Activated gamma-delta T cell treated with Interleukin-2 at 50 U/mL for 16 hours (primary cell): ENCODE measurements around the gene TAF11L12.
"Not testable (repeated sequence)": the region's sequence is repeated elsewhere in the genome, so short reads cannot be mapped to it uniquely, and the experiment has no call there.

ENCODE experiments used
- DNase-seq: peaks from one replicate; pipeline ENCODE4 v3.0.0-alpha.2; 2020

Gene TAF11L12

DNA sequence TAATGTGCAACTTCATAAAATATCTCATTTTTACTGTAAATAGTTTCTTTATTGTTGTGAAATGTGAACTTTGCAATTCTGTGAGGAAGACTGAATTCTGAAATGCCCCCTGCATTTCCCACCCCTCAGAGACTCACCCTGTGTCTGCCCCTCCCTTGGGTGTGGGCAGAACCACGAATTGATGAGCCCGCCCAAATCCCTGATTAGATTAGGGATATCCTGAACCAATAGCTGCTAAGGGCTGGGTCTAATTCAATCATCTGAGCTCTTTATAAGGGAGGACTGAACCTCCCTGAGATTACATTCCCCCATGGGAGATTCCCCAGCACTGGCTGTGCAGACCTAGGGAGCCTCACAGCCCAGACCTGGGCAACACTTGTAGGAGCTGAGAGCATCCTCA lies at the start of gene TAF11L12:
TAF11L12 (plus strand) TSS at position 301 of the 400 bp plus-strand sequence.
- not testable (repeated sequence) for DNase-seq

DNA sequence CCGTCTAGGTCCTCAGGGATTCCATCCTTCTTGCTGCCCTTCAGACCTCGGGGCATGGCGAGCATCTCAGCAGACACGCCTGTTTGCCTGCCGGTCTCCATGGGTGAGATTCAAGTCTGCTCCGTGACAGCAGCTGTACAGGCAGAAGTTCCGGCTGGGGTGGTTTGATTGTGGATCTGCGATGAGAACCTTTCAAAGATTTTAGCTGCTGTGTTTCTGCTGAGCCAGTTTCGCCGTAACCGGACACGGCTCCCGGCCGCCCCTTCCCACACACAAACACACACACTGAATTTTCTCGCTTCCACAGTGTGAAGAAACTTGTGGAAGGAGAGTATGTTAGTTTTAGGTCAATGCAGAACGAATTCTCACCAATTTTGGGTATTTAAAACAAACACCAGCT lies 24.5 kb upstream of the TAF11L12 start, which contains the start of gene TAF11L7:
TAF11L7 (minus strand) TSS at position 101 of the 400 bp plus-strand sequence.
- DNase-seq: not testable (repeated sequence)

DNA sequence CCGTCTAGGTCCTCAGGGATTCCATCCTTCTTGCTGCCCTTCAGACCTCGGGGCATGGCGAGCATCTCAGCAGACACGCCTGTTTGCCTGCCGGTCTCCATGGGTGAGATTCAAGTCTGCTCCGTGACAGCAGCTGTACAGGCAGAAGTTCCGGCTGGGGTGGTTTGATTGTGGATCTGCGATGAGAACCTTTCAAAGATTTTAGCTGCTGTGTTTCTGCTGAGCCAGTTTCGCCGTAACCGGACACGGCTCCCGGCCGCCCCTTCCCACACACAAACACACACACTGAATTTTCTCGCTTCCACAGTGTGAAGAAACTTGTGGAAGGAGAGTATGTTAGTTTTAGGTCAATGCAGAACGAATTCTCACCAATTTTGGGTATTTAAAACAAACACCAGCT lies 19.3 kb upstream of the TAF11L12 start, which contains the start of gene TAF11L8:
TAF11L8 (minus strand) TSS at position 101 of the 400 bp plus-strand sequence.
- not testable (repeated sequence) for DNase-seq

DNA sequence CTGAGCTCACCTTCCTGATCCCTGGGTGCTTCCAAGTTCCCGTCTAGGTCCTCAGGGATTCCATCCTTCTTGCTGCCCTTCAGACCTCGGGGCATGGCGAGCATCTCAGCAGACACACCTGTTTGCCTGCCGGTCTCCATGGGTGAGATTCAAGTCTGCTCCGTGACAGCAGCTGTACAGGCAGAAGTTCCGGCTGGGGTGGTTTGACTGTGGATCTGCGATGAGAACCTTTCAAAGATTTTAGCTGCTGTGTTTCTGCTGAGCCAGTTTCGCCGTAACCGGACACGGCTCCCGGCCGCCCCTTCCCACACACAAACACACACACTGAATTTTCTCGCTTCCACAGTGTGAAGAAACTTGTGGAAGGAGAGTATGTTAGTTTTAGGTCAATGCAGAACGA lies 15.9 kb upstream of the TAF11L12 start, which contains the start of gene TAF11L9:
TAF11L9 (minus strand) TSS at position 140 of the 400 bp plus-strand sequence.
- DNase-seq: not testable (repeated sequence)

DNA sequence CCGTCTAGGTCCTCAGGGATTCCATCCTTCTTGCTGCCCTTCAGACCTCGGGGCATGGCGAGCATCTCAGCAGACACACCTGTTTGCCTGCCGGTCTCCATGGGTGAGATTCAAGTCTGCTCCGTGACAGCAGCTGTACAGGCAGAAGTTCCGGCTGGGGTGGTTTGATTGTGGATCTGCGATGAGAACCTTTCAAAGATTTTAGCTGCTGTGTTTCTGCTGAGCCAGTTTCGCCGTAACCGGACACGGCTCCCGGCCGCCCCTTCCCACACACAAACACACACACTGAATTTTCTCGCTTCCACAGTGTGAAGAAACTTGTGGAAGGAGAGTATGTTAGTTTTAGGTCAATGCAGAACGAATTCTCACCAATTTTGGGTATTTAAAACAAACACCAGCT lies 12.5 kb upstream of the TAF11L12 start, which contains the start of gene TAF11L10:
TAF11L10 (minus strand) TSS at position 101 of the 400 bp plus-strand sequence.
- DNase-seq: not testable (repeated sequence)

DNA sequence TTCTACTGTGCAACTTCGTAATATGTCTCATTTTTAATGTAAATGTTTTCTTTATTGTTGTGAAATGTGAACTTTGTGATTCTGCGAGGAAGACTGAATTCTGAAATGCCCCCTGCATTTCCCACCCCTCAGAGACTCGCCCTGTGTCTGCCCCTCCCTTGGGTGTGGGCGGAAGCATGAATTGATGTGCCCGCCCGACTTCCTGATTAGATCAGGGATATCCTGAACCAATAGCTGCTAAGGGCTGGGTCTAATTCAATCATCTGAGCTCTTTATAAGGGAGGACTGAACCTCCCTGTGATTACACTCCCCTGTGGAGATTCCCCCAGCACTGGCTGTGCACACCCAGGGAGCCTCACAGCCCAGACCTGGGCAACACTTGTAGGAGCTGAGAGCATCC lies 6.3 kb upstream of the TAF11L12 start, which contains the start of gene TAF11L11:
TAF11L11 (plus strand) TSS at position 304 of the 400 bp plus-strand sequence.
- DNase-seq: not testable (repeated sequence)

DNA sequence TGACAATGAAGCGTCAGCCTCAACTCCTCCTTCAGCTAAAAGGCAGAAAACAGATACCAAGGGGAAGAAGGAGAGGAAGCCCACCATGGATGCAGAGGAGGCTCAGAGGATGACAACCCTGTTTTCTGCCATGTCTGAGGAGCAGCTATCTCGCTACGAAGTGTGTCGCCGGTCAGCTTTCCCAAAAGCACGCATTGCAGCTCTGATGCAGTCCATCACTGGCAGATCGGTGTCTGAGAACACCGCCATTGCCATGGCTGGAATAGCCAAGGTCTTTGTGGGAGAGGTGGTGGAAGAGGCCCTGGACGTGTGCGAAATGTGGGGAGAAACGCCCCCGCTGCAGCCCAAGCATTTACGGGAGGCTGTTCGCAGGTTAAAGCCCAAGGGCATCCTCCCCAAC lies 5.2 kb upstream of the TAF11L12 start:
- DNase-seq: no peak

DNA sequence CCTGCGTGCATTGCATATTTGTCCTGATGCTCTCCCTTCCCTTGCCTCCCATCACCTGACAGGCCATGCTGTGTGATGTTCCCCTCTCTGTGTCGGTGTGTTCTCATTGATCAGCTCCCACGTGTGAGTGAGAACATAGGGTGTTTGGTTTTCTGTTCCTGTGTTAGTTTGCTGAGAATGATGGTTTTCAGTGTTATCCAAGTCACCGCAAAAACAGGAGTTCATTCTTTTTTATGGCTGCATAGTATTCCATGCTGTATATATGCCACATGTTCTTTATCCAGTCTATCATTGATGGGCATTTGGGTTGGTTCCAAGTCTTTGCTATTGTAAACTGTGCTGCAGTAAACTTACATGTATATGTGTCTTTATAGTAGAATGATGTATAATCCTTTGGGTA lies 2.7 kb upstream of the TAF11L12 start:
- not testable (repeated sequence) for DNase-seq

DNA sequence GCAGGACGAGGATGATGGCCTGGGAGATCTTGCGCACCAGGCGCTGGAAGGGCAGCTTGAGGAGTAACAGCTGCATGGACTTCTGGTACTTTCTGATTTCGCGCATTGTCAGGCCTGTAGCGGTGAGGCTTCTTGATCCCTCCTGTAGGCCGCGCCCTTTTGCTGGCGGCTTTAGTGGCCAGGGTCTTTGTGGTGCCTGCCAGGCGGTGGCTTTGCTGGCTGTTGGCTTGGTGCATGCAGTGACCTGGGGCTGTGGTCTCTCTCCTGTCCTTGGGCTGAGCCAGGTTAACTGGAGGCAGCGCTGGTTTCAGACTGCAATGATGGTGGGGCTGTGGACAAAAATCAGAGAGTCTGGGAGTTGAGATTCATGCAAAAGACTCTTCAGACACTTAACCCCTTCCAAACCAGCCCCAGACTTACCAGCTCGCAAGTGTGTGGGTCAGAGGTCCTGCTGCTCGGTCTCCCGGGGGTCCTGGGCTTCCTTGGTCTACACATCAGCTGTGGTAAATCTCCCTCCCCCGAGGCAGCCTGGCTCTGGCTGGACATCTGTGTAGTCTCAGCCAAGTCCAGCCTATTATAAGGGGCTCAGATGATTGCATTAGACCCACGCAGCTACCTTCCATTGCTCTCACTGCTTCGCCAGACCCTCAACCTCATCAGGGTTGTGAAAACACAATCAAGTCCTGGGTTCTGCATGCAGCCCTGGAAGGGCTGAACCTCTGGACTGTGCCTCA lies 4.8 kb downstream of the TAF11L12 start:
- DNase-seq: no peak

DNA sequence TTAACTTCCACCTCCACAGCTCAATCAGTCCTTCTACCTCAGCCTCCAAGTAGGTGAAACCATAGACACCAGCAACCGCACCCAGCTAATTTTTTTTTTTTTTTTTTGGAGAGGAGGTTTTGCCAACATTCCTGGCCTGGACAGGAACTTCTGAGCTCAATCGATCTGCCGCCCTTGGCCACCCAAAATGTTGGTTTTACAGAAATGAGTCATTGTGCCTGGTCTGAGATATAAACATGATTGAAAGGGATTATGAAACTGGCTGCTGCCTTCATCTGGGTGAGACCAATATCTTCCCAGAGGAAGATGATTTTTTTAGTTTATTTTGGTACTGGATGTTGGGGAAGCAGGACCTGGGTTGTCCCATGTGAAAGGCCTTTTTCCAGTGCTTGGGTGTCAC lies 9.2 kb downstream of the TAF11L12 start:
- no peak for DNase-seq

DNA sequence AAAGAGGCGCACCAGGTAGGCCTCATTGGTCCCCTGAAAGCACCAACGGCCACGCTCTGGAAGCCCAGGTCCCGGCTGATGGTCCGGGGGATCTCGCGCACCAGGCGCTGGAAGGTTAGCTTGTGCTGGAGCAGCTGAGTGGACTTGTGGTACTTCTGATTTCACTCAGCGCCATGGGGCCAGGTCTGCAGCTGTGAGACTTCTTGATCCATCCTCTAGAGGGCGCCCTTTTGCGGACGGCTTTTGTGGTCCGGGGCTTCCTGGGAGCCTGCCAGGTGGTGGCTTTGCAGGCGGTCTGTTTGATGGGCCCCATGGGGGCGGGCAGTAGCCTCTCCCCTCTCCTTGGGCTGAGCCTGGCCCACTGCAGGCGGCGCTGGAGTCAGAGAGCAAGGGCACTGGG lies 10.4 kb downstream of the TAF11L12 start:
- DNase-seq: no peak

DNA sequence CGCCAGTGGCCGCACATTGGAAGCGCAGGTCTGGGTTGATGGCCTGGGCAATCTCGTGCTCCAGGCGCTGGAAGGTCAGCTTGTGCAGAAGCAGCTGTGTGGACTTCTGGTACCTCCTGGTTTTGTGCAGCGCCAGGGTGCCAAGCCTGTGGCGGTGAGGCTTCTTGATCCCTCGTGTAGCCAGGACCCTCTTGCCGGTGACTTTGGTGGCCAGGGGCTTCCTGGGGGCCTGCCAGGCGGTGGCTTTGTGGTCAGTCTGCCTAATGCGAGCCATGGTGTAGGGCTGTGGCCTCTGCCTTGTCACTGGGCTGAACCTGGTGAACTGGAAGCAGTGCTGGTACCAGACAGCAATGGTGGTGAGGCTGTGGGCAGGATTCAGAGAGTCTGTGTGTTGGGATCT lies 15.5 kb downstream of the TAF11L12 start:
- no peak for DNase-seq

DNA sequence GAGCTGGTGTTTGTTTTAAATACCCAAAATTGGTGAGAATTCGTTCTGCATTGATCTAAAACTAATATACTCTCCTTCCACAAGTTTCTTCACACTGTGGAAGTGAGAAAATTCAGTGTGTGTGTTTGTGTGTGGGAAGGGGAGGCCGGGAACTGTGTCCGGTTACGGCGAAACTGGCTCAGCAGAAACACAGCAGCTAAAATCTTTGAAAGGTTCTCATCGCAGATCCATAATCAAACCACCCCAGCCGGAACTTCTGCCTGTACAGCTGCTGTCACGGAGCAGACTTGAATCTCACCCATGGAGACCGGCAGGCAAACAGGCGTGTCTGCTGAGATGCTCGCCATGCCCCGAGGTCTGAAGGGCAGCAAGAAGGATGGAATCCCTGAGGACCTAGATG lies 21.6 kb downstream of the TAF11L12 start, which contains the start of gene TAF11L13:
TAF11L13 (plus strand) TSS at position 301 of the 400 bp plus-strand sequence.
- DNase-seq: not testable (repeated sequence)

DNA sequence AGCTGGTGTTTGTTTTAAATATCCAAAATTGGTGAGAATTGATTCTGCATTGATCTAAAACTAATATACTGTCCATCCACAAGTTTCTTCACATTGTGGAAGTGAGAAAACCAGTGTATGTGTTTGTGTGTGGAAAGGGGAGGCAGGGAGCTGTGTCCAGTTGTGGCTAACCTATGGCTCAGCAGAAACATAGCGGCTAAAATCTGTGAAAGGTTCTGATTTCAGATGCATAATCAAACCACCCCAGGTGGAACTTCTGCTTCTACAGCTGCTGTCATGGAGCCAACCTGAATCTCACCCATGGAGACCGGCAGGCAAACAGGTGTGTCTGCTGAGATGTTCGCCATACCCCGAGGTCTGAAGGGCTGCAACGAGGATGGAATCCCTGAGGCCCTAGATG lies 24.0 kb downstream of the TAF11L12 start, which contains the start of gene TAF11L14:
TAF11L14 (plus strand) TSS at position 301 of the 400 bp plus-strand sequence.
- no peak for DNase-seq

DNA sequence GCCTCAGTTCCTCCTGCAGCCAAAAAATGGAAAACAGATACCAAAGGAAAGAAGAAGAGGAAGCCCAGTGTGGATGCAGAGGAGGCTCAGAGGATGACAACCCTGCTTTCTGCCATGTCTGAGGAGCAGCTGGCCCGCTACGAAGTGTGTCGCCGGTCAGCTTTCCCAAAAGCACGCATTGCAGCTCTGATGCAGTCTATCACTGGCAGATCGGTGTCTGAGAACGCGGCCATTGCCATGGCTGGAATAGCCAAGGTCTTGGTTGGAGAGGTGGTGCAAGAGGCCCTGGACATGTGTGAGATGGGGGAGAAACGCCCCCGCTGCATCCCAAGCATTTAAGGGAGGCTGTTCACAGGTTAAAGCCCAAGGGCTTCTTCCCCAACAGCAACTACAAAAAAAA lies 39.0 kb downstream of the TAF11L12 start:
- DNase-seq: not testable (repeated sequence)

DNA sequence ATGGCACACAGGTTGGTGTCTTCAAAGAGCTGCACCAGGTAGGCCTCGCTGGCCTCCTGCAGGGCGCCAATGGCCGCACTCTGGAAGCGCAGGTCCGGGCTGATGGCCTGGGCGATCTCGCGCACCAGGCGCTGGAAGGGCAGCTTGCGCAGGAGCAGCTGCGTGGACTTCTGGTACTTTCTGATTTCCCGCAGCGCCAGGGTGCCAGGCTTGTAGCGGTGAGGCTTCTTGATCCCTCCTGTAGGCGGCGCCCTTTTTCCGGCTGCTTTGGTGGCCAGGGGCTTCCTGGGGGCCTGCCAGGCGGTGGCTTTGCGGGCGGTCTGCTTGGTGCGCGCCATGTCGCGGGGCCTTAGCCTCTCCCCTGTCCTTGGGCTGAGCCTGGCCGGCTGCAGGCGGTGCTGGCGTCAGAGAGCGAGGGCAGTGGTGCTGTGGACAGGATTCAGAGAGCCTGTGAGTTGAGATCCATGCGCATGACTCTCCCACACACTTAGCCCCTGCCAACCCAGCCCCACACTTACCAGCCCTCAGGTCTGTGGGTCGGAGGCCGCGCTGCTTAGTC lies 45.1 kb downstream of the TAF11L12 start:
- not testable (repeated sequence) for DNase-seq

DNA sequence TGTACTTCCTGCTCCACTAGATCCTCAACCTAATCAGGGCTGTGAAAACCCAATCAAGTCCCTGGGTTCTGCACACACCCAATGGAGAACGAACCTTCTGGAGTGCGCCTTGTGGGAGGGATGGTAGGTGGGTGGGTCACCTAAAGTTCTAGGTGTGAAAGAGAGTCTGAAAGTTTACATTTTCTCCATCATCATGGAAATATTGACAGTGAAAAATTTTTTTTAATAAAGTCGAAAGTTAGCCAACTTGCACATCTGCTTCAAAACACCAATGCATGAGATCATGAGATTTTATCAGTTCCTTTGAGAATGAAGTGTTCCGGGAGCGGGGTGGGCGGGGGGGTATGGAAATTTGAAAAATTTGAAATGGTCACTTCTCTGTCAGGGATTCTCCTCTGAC lies 45.7 kb downstream of the TAF11L12 start:
- DNase-seq: no peak
